HEK293 (cell line): Measurements from ENCODE around the gene SLC35E3.

Experiments
- IKZF3 ChIP-seq: fragments of 450-650 bp; IDR thresholded peaks from 2 replicates; pipeline ENCODE4 v1.5.0; 2018; ENCODE audit warnings: missing biosample characterization, mild to moderate bottlenecking, missing genetic modification characterization, moderate library complexity
- KLF16 ChIP-seq: fragments of 450-650 bp; formaldehyde crosslinking; IDR thresholded peaks from 2 replicates; pipeline ENCODE4 v1.5.1; 2017; ENCODE audit warnings: missing biosample characterization, missing genetic modification characterization
- KLF8 ChIP-seq: fragments of 450-650 bp; formaldehyde crosslinking; IDR thresholded peaks from 2 replicates; pipeline ENCODE4 v1.5.1; 2016; ENCODE audit warnings: missing biosample characterization, missing genetic modification characterization
- MZF1 ChIP-seq: fragments of 450-650 bp; formaldehyde crosslinking; IDR thresholded peaks from 2 replicates; pipeline ENCODE4 v1.5.1; 2017; ENCODE audit warnings: missing biosample characterization, missing genetic modification characterization, borderline replicate concordance
- SETDB1 ChIP-seq: IDR thresholded peaks from one replicate; pipeline ENCODE4 v1.6.1; 2017; ENCODE audit warnings: mild to moderate bottlenecking, low read length, moderate library complexity, mixed read lengths; ENCODE audit not compliant: insufficient read length
- ZBTB48 ChIP-seq: fragments of 450-650 bp; formaldehyde crosslinking; IDR thresholded peaks from 2 replicates; pipeline ENCODE4 v1.5.1; 2016; ENCODE audit warnings: missing biosample characterization, missing genetic modification characterization
- ZBTB7A ChIP-seq: fragments of 450-650 bp; formaldehyde crosslinking; IDR thresholded peaks from 2 replicates; pipeline ENCODE4 v1.5.1; 2016; ENCODE audit warnings: low read depth, missing biosample characterization, missing genetic modification characterization
- ZBTB8A ChIP-seq: fragments of 450-650 bp; formaldehyde crosslinking; IDR thresholded peaks from 2 replicates; pipeline ENCODE4 v1.5.1; 2016; ENCODE audit warnings: missing biosample characterization, missing genetic modification characterization
- ZEB2 ChIP-seq: fragments of 450-650 bp; formaldehyde crosslinking; IDR thresholded peaks from 2 replicates; pipeline ENCODE4 v1.5.1; 2016; ENCODE audit warnings: missing biosample characterization, missing genetic modification characterization
- ZIC2 ChIP-seq: fragments of 450-650 bp; formaldehyde crosslinking; IDR thresholded peaks from 2 replicates; pipeline ENCODE4 v1.5.1; 2016; ENCODE audit warnings: missing biosample characterization, missing genetic modification characterization
- ZNF133 ChIP-seq: fragments of 450-650 bp; formaldehyde crosslinking; IDR thresholded peaks from 2 replicates; pipeline ENCODE4 v1.5.1; 2016; ENCODE audit warnings: missing biosample characterization, missing genetic modification characterization
- ZNF221 ChIP-seq: fragments of 450-650 bp; formaldehyde crosslinking; IDR thresholded peaks from 2 replicates; pipeline ENCODE4 v1.5.1; 2017; ENCODE audit warnings: missing biosample characterization, missing genetic modification characterization, borderline replicate concordance
- ZNF223 ChIP-seq: fragments of 450-650 bp; formaldehyde crosslinking; IDR thresholded peaks from 2 replicates; pipeline ENCODE4 v1.5.1; 2016; ENCODE audit warnings: missing biosample characterization, missing genetic modification characterization
- ZNF398 ChIP-seq: fragments of 450-650 bp; formaldehyde crosslinking; IDR thresholded peaks from 2 replicates; pipeline ENCODE4 v1.5.1; 2017; ENCODE audit warnings: missing biosample characterization, missing genetic modification characterization
- ZNF426 ChIP-seq: fragments of 450-650 bp; formaldehyde crosslinking; IDR thresholded peaks from 2 replicates; pipeline ENCODE4 v1.5.1; 2017; ENCODE audit warnings: missing biosample characterization, missing genetic modification characterization, mild to moderate bottlenecking, inconsistent platforms, moderate library complexity
- ZNF549 ChIP-seq: fragments of 450-650 bp; IDR thresholded peaks from 2 replicates; pipeline ENCODE4 v1.5.1; 2018; ENCODE audit warnings: missing biosample characterization, missing genetic modification characterization, mild to moderate bottlenecking, inconsistent platforms, moderate library complexity
- ZNF621 ChIP-seq: fragments of 450-650 bp; formaldehyde crosslinking; IDR thresholded peaks from 2 replicates; pipeline ENCODE4 v1.5.1; 2017; ENCODE audit warnings: missing biosample characterization, missing genetic modification characterization
- ZNF629 ChIP-seq: fragments of 450-650 bp; formaldehyde crosslinking; IDR thresholded peaks from 2 replicates; pipeline ENCODE4 v1.5.1; 2017; ENCODE audit warnings: missing biosample characterization, missing genetic modification characterization
- ZNF660 ChIP-seq: fragments of 450-650 bp; IDR thresholded peaks from 2 replicates; pipeline ENCODE4 v1.5.1; 2018; ENCODE audit warnings: missing biosample characterization, mild to moderate bottlenecking, missing genetic modification characterization
- ZNF670 ChIP-seq: fragments of 450-650 bp; formaldehyde crosslinking; IDR thresholded peaks from 2 replicates; pipeline ENCODE4 v1.5.1; 2016; ENCODE audit warnings: missing biosample characterization, missing genetic modification characterization, low read depth
- ZNF777 ChIP-seq: fragments of 450-650 bp; formaldehyde crosslinking; IDR thresholded peaks from 2 replicates; pipeline ENCODE4 v1.5.1; 2017; ENCODE audit warnings: missing biosample characterization, missing genetic modification characterization, borderline replicate concordance
- ZXDB ChIP-seq: fragments of 450-650 bp; formaldehyde crosslinking; IDR thresholded peaks from 2 replicates; pipeline ENCODE4 v1.5.1; 2016; ENCODE audit warnings: missing biosample characterization, missing genetic modification characterization
- TF ChIP-seq, protein P1 (sequence below): fragments of 450-650 bp; formaldehyde crosslinking; IDR thresholded peaks from 2 replicates; pipeline ENCODE4 v1.5.1; 2016; ENCODE audit warnings: missing biosample characterization, missing genetic modification characterization, borderline replicate concordance
- TF ChIP-seq, protein P2 (sequence below): fragments of 450-650 bp; formaldehyde crosslinking; IDR thresholded peaks from 2 replicates; pipeline ENCODE4 v1.5.0; 2017; ENCODE audit warnings: missing biosample characterization, missing genetic modification characterization, borderline replicate concordance
- TF ChIP-seq, protein P3 (sequence below): fragments of 450-650 bp; formaldehyde crosslinking; IDR thresholded peaks from 2 replicates; pipeline ENCODE4 v1.5.1; 2016; ENCODE audit warnings: missing biosample characterization, missing genetic modification characterization
- TF ChIP-seq, protein P4 (sequence below): fragments of 450-650 bp; formaldehyde crosslinking; IDR thresholded peaks from 2 replicates; pipeline ENCODE4 v1.5.1; 2017; ENCODE audit warnings: missing biosample characterization, missing genetic modification characterization

The SLC35E3 gene

DNA sequence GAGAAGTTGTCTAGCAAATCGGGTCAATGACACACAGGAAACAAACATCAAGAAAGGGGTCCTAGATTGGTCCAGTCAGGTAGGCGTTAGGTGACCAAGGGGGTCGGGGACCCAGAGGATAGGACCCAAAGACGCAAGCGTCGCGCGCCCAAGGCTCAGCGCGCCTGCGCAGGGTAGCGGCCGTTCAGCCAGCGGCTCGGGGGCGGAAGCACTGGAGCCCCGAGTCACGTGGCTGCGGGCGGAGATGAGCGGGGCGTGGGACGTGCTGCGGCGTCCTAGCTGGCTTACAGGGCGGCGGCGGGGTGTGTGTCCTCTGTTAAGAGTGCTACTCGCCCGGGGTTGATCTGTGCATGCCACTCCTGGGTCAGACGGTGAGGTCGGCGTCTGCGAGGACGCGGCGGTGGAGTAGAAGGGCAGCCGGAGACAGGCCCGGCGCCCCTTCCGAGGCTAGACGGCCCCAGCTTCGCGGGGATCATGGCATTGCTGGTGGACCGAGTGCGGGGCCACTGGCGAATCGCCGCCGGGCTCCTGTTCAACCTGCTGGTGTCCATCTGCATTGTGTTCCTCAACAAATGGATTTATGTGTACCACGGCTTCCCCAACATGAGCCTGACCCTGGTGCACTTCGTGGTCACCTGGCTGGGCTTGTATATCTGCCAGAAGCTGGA lies at the start of gene SLC35E3 (continued):
- TF ChIP-seq, protein P1, sequence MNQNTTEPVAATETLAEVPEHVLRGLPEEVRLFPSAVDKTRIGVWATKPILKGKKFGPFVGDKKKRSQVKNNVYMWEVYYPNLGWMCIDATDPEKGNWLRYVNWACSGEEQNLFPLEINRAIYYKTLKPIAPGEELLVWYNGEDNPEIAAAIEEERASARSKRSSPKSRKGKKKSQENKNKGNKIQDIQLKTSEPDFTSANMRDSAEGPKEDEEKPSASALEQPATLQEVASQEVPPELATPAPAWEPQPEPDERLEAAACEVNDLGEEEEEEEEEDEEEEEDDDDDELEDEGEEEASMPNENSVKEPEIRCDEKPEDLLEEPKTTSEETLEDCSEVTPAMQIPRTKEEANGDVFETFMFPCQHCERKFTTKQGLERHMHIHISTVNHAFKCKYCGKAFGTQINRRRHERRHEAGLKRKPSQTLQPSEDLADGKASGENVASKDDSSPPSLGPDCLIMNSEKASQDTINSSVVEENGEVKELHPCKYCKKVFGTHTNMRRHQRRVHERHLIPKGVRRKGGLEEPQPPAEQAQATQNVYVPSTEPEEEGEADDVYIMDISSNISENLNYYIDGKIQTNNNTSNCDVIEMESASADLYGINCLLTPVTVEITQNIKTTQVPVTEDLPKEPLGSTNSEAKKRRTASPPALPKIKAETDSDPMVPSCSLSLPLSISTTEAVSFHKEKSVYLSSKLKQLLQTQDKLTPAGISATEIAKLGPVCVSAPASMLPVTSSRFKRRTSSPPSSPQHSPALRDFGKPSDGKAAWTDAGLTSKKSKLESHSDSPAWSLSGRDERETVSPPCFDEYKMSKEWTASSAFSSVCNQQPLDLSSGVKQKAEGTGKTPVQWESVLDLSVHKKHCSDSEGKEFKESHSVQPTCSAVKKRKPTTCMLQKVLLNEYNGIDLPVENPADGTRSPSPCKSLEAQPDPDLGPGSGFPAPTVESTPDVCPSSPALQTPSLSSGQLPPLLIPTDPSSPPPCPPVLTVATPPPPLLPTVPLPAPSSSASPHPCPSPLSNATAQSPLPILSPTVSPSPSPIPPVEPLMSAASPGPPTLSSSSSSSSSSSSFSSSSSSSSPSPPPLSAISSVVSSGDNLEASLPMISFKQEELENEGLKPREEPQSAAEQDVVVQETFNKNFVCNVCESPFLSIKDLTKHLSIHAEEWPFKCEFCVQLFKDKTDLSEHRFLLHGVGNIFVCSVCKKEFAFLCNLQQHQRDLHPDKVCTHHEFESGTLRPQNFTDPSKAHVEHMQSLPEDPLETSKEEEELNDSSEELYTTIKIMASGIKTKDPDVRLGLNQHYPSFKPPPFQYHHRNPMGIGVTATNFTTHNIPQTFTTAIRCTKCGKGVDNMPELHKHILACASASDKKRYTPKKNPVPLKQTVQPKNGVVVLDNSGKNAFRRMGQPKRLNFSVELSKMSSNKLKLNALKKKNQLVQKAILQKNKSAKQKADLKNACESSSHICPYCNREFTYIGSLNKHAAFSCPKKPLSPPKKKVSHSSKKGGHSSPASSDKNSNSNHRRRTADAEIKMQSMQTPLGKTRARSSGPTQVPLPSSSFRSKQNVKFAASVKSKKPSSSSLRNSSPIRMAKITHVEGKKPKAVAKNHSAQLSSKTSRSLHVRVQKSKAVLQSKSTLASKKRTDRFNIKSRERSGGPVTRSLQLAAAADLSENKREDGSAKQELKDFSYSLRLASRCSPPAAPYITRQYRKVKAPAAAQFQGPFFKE = peak; percentile 35; the same call in 1 of the 2 replicates
- TF ChIP-seq ZEB2 = 0 out of 2 replicates have a peak, but pooled peaks have one; percentile 56
- TF ChIP-seq KLF16 (tag by site-specific recombination) = peak; percentile 59; the same call in 1 of the 2 replicates
- TF ChIP-seq ZBTB48 = peak; percentile 28; the same call in 1 of the 2 replicates
- TF ChIP-seq ZNF777 (tag by site-specific recombination) = no peak
- no peak for TF ChIP-seq ZIC2 (tag by site-specific recombination)
- TF ChIP-seq KLF8 = peak; percentile 93
- TF ChIP-seq SETDB1 = no peak
- TF ChIP-seq ZBTB8A (tag by site-specific recombination) = peak; percentile 84
- no peak for TF ChIP-seq ZNF426
- TF ChIP-seq ZNF629 (tag by site-specific recombination) = 0 out of 2 replicates have a peak, but pooled peaks have one; percentile 10
- no peak for TF ChIP-seq ZNF398 (tag by site-specific recombination)
- TF ChIP-seq, protein P2, sequence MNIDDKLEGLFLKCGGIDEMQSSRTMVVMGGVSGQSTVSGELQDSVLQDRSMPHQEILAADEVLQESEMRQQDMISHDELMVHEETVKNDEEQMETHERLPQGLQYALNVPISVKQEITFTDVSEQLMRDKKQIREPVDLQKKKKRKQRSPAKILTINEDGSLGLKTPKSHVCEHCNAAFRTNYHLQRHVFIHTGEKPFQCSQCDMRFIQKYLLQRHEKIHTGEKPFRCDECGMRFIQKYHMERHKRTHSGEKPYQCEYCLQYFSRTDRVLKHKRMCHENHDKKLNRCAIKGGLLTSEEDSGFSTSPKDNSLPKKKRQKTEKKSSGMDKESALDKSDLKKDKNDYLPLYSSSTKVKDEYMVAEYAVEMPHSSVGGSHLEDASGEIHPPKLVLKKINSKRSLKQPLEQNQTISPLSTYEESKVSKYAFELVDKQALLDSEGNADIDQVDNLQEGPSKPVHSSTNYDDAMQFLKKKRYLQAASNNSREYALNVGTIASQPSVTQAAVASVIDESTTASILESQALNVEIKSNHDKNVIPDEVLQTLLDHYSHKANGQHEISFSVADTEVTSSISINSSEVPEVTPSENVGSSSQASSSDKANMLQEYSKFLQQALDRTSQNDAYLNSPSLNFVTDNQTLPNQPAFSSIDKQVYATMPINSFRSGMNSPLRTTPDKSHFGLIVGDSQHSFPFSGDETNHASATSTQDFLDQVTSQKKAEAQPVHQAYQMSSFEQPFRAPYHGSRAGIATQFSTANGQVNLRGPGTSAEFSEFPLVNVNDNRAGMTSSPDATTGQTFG (tag by site-specific recombination) = no peak
- TF ChIP-seq ZXDB (tag by site-specific recombination) = peak; percentile 84
- TF ChIP-seq, protein P3, sequence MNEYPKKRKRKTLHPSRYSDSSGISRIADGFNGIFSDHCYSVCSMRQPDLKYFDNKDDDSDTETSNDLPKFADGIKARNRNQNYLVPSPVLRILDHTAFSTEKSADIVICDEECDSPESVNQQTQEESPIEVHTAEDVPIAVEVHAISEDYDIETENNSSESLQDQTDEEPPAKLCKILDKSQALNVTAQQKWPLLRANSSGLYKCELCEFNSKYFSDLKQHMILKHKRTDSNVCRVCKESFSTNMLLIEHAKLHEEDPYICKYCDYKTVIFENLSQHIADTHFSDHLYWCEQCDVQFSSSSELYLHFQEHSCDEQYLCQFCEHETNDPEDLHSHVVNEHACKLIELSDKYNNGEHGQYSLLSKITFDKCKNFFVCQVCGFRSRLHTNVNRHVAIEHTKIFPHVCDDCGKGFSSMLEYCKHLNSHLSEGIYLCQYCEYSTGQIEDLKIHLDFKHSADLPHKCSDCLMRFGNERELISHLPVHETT = no peak
- no peak for TF ChIP-seq ZNF670 (tag by site-specific recombination)
- TF ChIP-seq ZNF221 = no peak
- no peak for TF ChIP-seq ZNF133 (tag by site-specific recombination)
- no peak for TF ChIP-seq ZBTB7A (tag by site-specific recombination)
- no peak for TF ChIP-seq ZNF549 (tag by site-specific recombination)
- no peak for TF ChIP-seq ZNF223 (tag by site-specific recombination)
- 0 out of 2 replicates have a peak, but pooled peaks have one; percentile 68 for TF ChIP-seq ZNF660 (tag by site-specific recombination)
- TF ChIP-seq ZNF621 = no peak
- no peak for TF ChIP-seq IKZF3 (tag by site-specific recombination)
- TF ChIP-seq, protein P4, sequence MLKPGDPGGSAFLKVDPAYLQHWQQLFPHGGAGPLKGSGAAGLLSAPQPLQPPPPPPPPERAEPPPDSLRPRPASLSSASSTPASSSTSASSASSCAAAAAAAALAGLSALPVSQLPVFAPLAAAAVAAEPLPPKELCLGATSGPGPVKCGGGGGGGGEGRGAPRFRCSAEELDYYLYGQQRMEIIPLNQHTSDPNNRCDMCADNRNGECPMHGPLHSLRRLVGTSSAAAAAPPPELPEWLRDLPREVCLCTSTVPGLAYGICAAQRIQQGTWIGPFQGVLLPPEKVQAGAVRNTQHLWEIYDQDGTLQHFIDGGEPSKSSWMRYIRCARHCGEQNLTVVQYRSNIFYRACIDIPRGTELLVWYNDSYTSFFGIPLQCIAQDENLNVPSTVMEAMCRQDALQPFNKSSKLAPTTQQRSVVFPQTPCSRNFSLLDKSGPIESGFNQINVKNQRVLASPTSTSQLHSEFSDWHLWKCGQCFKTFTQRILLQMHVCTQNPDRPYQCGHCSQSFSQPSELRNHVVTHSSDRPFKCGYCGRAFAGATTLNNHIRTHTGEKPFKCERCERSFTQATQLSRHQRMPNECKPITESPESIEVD (tag by site-specific recombination) = no peak
- no peak for TF ChIP-seq MZF1 (tag by site-specific recombination)
